ENCODE results near the gene PCED1B.

Gene PCED1B

GRCh38 chr12:47282206-47282605 is 202.8 kb downstream of the PCED1B start:
- DNase-seq = no peak
